Fibroblast of skin of right quadriceps (primary cell): ENCODE measurements around the gene SLC43A1.
A peak's percentile ranks its signal among the peaks of the same experiment; 100 is the strongest.

ENCODE experiments used
- DNase-seq: peaks from one replicate; pipeline ENCODE4 v3.0.0-alpha.2; 2013

SLC43A1 gene

GRCh38 chr11:57527056-57527631 is 11.6 kb upstream of the SLC43A1 start:
- DNase-seq = peak; percentile 43

- no peak for DNase-seq
These were observed 7.9 kb upstream of the SLC43A1 start for GRCh38 chr11:57523419-57523818.

DNA sequence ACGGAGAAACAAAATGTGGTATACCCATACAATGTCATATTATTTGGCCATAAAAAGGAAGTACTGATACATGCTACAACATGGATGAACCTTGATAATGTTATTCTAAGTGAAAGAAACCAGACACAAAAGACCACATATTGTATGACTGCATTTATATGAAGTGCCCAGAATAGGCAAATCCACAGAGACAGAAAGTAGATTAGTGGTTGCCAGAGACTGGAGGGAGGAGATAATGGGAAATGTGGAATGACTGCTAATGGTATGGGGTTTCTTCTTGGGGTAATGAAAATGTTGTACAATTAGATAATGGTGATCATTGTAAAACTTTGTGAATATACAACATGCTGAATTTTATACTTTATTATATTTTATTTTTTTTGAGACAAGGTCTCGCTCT is 5.6 kb upstream of the SLC43A1 start:
- DNase-seq = no peak

- no peak for DNase-seq
These were observed 550 bp upstream of the SLC43A1 start for GRCh38 chr11:57516061-57516443.

- DNase-seq = peak; percentile 23
These were observed 767 bp downstream of the SLC43A1 start for GRCh38 chr11:57514538-57515331.

- DNase-seq = peak; percentile 17
These were observed 1.5 kb downstream of the SLC43A1 start for GRCh38 chr11:57513911-57514537.

DNA sequence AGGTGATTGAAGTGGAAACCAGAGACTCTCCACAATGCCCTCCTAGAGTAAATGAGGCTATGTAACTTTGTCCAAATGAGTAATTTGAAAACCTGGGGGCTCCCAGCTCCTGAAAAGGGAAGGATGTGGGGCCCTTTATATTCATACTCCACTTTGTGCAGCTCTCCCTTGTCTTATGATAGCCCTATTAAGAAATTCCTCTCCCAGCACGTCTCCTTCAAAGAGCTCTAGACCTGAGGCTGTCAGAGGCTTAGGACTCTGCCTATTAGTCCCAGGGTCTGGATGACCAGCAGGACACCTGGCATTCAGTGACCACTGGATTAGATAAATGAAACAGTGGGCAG is 2.1 kb downstream of the SLC43A1 start:
- no peak for DNase-seq

- no peak for DNase-seq
These were observed 2.7 kb downstream of the SLC43A1 start for GRCh38 chr11:57512646-57513451.

- no peak for DNase-seq
These were observed 3.6 kb downstream of the SLC43A1 start for GRCh38 chr11:57511741-57512430.

- no peak for DNase-seq
These were observed 6.9 kb downstream of the SLC43A1 start for GRCh38 chr11:57508341-57509170.

DNA sequence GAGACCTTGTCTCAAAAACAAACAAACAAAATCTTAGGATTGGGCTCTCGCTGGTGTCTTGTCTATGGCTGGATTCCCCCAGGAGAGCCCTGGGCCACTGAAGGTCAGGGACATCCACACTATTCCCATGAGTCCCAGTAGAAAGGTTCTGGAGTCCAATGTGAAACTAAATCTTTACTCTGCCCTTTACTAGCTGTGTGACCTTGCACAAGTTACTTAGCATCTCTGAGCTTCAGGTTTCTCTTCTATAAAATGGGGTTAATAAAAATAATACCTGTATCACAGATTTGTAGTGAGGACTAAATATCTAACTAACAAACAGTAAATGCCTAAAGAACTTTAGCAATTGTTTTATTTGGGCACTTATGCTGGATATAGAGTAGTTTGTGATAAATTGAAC is 9.0 kb downstream of the SLC43A1 start:
- no peak for DNase-seq

GRCh38 chr11:57504511-57504910 is 11.0 kb downstream of the SLC43A1 start:
- DNase-seq = no peak

- DNase-seq = no peak
These were observed 12.6 kb downstream of the SLC43A1 start for GRCh38 chr11:57502870-57503269.

GRCh38 chr11:57502376-57502775 is 13.1 kb downstream of the SLC43A1 start:
- DNase-seq = no peak

- no peak for DNase-seq
These were observed 13.5 kb downstream of the SLC43A1 start for GRCh38 chr11:57501953-57502352.

DNA sequence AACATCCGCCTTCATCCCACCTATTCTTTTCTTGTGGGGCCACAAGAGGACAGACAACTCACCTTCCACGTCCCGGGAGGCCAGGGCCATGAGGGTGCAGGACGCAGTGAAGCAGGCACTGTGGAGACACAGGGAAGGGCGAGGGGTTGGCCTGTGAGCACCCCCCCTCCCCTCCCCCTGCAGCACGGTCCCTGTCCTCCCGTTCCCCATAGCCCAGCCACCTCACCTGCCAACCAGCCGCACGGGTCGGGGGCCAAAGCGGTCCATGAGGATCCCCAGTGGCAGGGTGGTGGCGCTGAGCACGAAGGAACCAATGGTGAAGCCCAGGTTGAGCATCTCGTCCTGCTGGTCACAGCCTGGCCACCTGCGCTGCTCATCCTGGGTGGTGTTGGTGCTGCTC is 14.6 kb downstream of the SLC43A1 start:
- DNase-seq = no peak

DNA sequence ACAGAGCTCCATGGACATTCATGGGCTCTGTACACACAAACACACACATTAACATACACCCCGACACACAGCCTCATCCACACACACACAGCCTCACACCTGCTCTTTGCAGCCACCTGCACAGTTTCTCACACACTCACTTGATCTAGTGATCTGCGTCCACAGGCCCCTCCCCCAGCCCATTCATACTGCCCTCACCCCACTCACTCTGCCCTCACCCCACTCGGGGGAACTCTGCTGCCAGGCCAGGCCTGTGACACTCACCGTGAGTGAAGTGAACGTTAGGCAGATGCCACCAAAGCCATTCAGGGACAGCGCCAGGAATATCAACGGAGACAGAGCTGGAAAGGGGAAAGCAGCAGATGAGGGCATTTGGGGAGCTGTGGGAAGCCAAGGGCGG is 15.0 kb downstream of the SLC43A1 start:
- DNase-seq = no peak

GRCh38 chr11:57499983-57500461 is 15.5 kb downstream of the SLC43A1 start:
- no peak for DNase-seq

GRCh38 chr11:57499413-57499982 is 16.0 kb downstream of the SLC43A1 start:
- DNase-seq = peak; percentile 82

DNA sequence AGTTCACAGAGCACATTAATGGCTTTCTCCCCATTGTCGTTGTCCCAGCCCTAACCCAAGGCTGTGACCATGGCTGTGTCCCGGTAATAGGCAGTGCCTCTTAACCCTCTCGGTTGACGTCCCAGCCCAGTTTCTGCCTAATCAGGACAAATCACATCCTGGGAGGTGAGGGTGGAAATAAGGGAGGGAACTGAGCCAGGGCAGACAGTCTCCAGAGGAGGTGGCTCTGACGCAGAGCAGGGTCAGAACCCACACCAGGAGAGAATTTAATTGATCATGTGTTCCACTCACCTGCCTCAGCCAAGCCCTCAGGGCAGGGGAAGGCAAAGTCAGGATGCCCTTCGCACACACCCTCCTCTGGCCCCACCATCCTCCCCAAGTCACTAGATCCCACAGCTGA is 17.0 kb downstream of the SLC43A1 start:
- DNase-seq = no peak
